ENCODE measurements around the gene FOXD1.
"Not testable (repeated sequence)": the region's sequence is repeated elsewhere in the genome, so short reads cannot be mapped to it uniquely, and the experiment has no call there.

The FOXD1 gene

DNA sequence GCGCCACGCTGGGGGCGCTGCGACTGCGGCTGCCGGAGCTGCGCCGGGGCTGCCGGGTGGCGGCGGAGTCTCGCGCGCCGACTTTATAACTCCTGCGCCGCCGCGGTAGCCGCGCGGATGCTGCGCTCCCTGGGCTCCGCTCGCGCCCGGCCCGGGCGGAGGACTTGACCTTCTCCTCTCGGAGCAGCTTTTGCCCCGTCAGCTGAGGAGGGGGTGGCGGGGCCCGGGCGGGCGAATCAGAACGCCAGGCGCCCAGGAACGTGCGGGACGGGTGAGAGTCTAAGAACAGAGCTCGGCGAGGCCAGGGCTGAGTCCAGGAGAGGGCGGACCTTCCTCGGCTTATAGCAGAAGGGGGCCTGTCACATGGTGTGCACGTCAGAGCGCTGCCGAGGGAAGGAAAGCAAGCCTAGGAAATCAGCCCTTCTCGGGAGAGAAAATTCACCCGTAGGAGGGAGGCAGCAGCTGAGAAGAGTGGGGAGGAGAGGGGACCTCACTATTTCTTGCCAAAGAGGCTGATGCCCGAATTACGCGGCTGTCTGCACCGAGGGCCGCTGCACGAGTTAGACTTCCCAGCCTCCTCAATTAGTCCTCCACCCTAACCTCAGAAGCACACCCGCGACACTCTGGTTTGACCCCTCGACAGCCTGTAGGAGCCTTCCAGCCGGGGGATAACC is at the start of gene FOXD1:
Gene FOXD1, minus strand, starts transcription at position 315 of the 674 bp plus-strand sequence. CDS start 415 bp downstream, outside the sequence.
- DNase-seq (ENCODE audit: low read depth in 2 of 2): no peak

DNA sequence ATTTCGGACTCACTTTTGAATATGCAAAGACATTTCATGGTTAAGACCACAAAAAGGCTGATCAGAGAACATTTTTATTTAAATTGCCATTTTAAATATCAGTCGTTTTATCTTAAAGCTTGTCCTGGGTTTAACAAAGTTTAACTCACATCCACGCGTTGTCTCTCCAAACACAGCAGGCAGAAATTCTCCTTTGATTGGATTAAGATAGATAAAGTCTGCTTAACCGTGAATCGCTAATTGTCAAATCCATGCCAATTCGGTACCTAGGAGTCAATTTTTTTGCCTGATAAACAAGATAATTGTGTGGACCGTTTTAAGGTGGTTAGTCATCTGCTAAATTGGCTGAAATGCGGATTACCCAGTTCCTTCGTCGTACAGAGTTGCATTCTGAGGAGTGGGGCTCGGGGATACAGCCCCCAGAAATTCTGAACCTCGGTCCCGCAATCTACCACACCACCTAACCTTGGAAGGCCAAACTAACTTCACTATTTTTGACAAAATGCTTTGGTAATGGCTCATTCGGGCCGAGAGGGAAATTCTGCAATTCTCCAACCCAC is 49.0 kb upstream of the FOXD1 start:
- no peak for DNase-seq (ENCODE audit: low read depth in 2 of 2)

DNA sequence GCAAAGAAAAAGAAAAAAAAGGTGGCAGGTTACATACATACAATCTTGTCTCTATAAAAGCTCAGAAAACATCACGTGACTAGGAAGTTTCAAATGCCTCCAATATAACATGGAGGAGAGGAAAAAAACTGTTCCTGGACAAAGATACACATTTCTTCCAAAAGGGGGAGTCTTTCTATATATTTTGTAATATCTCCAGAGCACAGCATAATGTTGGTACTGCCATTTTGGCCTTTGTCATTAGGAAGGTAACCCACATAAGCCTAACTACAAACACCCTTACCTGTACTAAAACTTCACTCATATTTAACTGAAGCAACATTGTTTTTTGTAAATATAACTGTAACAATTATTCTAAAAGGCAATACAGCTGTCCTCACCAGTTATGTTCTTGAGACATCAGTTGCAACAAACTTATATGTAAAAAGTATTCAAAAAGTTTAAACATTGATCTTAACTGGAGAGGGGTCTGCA is 48.4 kb upstream of the FOXD1 start:
- no peak for DNase-seq (ENCODE audit: low read depth in 2 of 2)

DNA sequence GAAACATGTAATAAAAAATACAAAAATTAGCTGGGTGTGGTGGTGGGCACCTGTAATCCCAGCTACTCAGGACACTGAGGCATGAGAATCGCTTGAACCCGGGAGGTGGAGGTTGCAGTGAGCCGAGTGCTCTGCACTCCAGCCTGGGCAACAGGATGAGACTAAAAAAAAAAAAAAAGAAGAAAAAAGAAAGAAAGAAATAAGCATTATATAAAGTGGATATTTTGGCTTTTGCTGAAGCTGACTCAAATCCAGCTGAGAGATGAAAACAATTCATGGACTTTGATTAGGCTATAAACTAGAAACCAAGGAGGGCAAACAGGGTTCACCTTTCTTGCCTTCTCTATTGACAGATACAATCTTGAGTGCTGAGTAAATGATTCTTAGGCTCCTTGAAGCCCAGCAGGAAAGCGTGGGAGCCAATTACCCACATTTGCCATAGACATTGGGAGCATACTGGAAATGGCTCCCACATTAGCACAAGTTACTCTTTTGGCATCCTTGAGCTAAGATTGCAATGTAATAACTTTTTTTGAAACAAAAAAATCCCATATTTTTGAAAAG is 47.3 kb upstream of the FOXD1 start:
- no peak for DNase-seq (ENCODE audit: low read depth in 2 of 2)

DNA sequence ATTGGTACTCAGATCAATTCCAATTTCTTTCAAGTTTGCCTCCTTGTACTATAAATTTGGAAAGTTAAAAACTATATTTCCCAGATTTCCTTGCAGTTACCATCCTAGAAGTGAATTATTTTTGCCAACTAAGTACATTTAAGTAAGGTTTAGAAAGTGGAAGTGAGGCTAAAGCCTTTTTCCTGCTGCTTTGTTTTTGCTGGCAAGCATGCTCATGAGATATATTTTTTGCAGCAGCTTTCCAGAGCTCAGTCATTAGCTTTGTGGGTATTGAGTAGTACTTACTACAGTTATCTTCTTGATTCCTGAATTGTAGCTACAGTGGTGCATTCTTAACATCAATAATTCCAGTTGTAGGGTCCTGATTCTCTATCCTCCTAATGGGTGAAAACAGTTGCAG is 46.1 kb upstream of the FOXD1 start:
- DNase-seq (ENCODE audit: low read depth in 2 of 2): no peak

DNA sequence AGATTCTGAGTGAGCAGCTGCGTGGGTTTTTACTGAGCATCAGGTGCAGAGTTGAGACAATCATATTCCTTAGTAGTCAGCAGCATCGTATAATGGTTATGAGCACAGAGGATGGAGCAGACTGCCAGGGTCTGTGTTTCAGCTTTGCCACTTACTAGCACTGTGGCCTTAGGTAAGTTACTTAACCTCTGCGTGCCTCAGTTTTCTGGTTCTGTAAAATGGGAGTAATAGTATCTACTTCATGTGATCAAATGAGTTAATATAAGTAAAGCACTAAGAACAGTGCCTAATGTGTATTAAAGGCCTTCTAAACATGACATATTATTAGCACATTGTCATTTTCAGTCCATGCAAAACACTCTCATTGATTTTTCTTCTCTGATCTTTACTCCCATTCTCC is 44.8 kb upstream of the FOXD1 start:
- DNase-seq (ENCODE audit: low read depth in 2 of 2): no peak

DNA sequence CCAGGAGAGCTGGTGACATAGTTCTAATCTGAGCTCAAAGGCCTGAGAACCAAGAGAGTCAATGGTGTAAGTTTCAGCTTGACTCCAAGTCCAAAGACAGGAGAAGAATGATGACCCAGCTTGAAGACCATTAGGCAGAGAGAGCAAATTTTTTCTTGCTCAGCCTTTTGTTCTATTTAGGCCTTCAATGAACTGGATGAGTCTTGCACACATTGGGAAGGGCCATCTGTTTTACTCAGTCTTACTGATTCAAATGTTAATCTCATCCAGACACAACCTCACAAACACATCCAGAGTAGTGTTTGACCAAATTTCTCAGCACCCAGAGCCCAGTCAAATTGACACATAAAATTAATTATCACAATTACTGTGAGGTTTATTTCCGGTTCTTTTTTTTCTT is 42.6 kb upstream of the FOXD1 start:
- DNase-seq (ENCODE audit: low read depth in 2 of 2): no peak

DNA sequence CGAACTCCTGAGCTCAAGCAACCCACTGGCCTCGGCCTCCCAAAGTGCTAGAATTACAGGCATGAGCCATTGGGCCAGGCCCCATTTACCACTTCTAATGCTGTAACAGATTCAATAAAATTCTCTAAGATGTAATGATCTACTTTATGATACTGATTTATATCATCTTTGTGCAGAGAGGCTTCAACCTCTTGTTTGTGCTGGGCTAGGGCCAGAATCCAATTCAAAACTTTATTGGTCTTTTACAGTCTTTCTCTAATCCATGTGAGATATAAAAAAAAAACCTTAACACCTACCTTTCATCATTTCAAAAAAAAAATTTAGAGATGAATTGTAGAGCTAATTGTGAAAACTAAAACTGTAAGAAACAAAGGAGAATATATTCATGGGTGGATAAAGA is 41.5 kb upstream of the FOXD1 start:
- no peak for DNase-seq (ENCODE audit: low read depth in 2 of 2)

DNA sequence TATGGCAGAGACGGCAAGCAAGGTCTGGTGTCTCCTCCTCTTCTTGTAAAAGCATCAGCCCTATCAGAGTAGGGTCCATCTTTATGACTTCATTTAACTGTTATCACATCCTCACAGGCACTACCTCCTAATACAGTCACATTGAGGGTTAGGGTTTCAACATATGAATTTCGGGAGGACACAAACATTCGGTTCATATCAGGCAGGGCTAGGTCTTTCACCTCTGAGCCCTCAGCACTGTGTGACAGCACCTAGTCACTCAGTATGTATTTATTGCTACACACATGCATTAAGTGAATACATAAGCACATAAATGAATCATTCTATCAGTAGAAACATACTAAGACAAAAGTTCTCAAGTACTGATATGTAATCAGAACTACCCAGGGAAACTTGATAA is 40.2 kb upstream of the FOXD1 start:
- DNase-seq (ENCODE audit: low read depth in 2 of 2): no peak

DNA sequence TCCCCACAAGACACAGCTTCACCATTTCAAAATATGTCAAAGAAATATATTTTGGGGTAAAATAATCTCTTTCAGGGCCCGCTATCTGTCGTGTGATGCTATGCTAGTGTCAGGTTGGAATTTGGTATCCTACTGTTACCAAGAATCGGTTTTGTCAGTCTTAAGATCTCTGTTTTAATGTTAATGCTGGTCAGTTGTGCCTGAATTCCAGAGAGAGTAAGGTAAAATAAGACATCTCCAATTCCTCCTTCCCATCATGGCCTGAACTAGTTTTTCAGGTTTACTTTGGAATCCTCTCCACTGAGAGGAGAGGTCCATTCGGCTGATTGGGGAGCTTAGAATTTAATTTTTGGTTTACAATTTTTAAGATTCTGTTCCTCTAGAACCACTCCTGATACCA is 39.2 kb upstream of the FOXD1 start:
- no peak for DNase-seq (ENCODE audit: low read depth in 2 of 2)

DNA sequence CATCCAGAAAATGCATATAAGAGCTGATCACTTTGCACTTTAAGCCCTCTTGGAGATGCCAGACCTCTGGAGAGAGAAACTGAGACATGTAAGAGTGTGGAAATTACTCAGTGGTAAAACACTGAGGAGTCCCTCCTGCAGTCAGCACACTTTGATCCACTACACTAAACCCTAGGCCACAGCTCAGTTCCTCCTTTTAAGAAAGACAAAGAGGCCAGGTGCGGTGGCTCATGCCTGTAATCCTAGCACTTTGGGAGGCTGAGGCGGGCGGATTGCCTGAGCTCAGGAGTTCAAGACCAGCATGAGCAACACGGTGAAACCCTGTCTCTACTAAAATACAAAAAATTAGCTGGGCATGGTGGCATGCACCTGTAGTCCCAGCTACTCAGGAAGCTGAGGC is 38.7 kb upstream of the FOXD1 start:
- DNase-seq (ENCODE audit: low read depth in 2 of 2): not testable (repeated sequence)

DNA sequence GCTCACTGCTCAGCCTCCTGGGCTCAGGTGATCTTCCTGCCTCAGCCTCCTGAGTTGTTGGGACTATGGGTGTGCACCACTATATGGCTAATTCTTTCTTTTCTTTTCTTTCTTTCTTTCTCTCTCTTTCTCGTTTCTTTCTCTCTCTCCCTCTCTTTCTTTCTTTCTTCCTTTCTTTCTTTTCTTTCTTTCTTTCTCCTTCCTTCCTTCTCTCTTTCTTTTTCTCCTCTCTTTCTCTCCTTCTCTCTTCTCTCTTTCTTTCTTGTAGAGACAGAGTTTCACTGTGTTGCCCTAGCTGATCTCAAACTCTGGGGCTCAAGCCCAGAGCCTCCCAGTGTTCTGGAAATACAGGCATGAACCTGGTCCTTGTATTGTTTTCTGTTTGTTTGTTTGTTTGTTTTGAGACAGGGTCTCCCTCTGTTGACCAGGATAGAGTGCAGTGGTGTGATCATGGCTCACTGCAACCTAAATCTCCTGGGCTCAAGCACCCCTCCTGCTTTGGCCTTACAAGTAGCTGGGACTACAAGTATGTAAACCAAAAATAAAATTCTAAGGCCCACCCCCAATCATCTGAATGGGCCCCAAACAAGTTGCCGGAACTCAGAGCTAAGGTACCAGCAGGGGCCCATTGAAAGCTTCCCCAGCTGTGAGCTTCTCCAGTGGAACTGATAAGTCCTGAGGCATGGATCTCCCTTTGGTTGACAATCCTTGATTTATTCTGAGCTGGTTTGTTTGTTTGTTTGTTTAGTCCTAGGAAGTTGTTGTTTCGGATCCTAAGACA is 37.7 kb upstream of the FOXD1 start:
- no peak for DNase-seq (ENCODE audit: low read depth in 2 of 2)

DNA sequence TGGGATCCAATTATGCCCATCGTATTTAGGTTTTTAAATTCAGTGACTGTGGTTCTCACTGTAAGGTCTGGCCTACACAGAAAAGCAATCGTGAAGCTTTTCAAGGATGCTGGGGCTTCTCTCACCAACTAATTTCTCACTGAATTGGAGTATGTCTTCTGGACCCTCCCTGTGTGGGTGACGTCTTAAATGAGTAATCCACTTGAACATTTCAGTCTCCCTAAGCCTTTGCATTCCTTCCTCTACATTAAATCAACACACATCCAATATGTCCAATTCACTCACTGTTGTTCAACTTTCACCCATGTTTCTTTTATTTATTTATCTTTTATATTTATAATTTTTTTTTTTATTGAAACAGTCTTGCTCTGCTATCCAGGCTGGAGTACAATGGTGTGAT is 37.1 kb upstream of the FOXD1 start:
- DNase-seq (ENCODE audit: low read depth in 2 of 2): no peak

DNA sequence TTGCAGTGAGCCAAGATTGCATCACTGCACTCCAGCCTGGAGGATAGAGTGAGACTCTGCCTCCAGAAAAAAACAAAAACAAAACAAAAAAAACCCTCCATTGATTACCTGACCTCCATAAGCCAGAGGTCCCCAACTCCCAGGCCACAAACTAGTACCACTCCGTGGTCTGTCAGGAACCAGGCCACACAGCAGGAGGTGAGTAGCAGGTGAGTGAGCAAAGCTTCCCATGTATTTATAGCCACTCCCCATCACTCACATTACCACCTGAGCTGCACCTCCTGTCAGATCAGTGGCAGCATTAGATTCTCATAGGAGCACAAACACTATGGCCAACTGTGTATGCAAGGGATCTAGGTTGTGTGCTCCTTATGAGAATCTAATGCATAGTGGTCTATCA is 35.9 kb upstream of the FOXD1 start:
- DNase-seq (ENCODE audit: low read depth in 2 of 2): no peak

DNA sequence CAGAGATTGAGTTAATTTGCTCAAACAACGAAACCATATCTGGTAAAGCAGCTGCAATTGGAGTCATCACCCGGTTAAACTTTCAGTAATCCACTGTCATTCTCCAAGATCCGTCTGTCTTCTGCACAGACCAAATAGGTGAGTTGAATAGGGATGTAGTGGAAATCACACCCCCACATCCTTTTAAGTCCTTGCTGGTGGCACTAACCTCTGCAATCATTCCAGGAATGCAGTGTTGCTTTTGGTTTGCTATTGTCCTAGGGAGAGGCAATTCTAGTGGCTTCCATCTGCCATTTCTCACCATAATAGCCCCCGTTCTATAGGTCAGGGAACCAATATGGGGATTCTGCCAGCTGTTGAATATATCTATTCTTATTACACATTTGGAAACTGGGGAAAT is 35.1 kb upstream of the FOXD1 start:
- DNase-seq (ENCODE audit: low read depth in 2 of 2): no peak

DNA sequence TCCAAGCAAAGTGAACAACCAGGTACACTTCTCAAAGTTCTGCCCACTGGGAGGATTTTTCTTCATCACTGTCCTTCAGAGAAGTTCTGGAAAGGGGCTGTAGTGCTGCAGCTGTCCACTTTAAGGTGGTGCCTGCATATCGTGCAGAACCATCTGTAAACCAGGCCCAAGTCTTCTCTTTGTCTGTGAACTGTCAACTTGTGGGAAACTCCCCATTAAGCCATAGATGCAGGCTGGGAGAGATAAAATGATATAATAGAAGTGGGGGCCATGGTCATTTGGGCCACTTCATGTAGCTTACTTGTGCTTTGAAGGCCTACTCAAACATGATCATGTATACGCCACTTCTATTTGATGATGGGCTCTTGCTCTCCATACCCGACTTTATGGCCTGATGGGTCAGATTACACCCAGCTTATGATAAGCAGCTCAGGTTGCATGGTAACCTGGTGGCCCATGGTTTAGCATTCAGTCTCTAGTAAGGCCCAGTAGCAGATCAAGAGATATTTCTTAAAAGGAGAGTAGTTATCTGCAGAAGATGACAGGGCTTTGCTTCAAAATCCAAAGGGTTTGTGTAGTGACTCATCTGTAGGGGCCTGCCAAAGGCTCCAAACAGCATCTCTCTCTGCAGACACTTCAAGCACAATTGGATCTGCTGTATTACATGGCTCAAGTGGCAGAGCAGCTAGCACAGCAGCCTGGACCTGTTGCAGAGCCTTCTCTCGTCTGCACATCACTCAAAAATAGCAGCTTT is 34.0 kb upstream of the FOXD1 start:
- no peak for DNase-seq (ENCODE audit: low read depth in 2 of 2)

DNA sequence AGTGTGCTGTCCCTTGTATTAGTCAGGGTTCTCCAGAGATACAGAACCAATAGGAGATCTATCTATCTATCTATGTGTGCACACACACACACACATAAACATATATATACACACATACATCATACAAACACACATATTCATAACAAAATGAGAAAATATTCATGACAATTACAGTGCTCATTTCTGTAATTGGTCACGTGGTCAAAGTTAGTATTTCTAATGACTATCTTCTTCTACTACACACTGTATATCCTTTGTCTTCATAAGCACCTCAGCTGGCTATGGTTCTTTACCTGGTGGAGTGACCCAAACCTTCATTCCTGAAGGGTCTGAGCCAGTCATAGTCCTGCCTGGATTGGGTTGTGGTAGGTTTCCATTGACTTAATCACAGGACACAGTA is 31.9 kb upstream of the FOXD1 start:
- no peak for DNase-seq (ENCODE audit: low read depth in 2 of 2)

DNA sequence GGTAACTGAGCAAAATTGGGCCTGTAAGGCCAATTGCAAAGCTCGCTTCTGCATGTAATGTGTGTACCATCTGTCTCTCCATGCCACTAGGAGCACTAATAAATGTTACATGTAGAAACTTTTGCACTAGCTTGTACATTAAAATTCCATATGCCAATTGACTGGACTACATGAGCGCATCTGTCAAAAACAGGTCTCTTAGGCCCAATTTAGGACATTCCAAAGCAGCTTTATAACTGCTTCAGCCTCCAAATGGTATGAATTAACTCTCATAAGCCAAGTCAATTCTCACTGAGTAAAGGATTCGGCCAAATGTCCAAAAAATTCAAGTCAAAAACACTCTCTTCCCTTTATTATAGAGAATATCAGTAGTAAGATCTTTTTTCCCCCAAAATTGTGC is 23.5 kb upstream of the FOXD1 start:
- DNase-seq (ENCODE audit: low read depth in 2 of 2): no peak

DNA sequence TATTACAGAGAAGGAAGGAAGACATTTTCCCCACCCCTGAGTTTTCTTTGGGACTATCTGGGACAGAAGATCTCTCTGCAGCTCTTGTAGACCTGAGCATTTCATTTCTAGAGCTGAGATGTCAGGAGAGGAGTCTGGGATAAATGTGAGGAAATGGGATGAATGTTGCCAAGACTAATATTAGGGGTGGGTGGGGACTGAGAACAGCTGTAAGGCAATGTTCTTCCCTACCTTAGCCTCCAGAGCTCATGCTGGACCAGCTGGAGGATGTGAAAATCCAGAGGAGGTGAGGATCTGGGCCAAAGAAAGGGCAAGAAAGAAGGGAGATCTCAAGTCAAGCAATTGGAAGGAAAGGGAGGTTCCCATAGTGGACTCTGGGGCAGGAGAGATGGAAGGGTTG is 23.1 kb upstream of the FOXD1 start:
- no peak for DNase-seq (ENCODE audit: low read depth in 2 of 2)

DNA sequence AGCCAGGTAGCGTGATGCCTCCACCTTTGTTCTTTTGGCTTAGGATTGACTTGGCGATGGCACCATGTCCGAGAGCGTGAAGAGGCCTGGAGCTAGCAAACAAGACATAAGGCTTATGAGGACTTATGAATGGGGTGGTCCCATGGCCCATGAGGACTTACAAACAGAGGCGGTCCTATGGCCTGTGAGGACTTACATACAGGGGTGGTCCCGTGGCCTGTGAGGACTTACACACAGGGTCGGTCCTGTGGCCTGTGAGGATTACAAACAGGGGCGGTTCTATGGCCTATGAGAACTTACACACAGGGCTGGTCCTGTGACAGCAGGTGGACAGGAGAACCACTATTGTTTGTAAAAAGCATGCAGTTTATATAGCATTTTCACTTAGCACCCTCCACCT is 21.3 kb upstream of the FOXD1 start:
- DNase-seq (ENCODE audit: low read depth in 2 of 2): no peak

DNA sequence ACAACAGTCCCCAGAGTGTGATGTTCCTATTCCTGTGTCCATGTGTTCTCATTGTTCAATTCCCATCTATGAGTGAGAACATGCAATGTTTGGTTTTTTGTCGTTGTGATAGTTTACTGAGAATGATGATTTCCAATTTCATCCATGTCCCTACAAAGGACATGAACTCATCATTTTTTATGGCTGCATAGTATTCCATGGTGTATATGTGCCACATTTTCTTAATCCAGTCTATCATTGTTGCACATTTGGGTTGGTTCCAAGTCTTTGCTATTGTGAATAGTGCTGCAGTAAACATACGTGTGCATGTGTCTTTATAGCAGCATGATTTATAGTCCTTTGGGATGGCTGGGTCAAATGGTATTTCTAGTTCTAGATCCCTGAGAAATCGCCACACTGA is 20.1 kb upstream of the FOXD1 start:
- not testable (repeated sequence) for DNase-seq (ENCODE audit: low read depth in 2 of 2)

All from stimulated activated CD8-positive, alpha-beta memory T cell treated with anti-CD3 and anti-CD28 coated beads, Interleukin-7, amount 100 ng/mL, for 4 hours (primary cell).